SK-N-SH treated with all-trans-retinoic acid at 6 μM for 48 hours (cell line): ENCODE measurements around the gene KRTCAP2.

Source experiments
- ATAC-seq: fragments of 200-7000 bp; cut with Tn5 transposase; 3 replicates; pipeline ENCODE4 v1.9.1; 2020; ENCODE audit warnings: mild to moderate bottlenecking, moderate library complexity
- ARNTL ChIP-seq: fragments of 450-650 bp; formaldehyde crosslinking; IDR thresholded peaks from 2 replicates; pipeline ENCODE4 v1.5.0; 2020; ENCODE audit warnings: low read depth, mild to moderate bottlenecking, moderate library complexity, borderline replicate concordance
- BACH2 ChIP-seq: fragments of 250-450 bp; sonication (Bioruptor Pico); IDR thresholded peaks from 2 replicates; pipeline ENCODE4 v1.9.0; 2021; ENCODE audit warnings: mild to moderate bottlenecking, borderline replicate concordance
- CREB5 ChIP-seq: fragments of 250-450 bp; sonication (Bioruptor Pico); IDR thresholded peaks from 2 replicates; pipeline ENCODE4 v1.5.1; 2020; ENCODE audit warnings: low read depth, mild to moderate bottlenecking, moderate library complexity
- CSDC2 ChIP-seq: fragments of 250-450 bp; sonication (Bioruptor Pico); IDR thresholded peaks from 2 replicates; pipeline ENCODE4 v1.5.0; 2020; ENCODE audit warnings: mild to moderate bottlenecking, moderate library complexity
- ESRRG ChIP-seq: fragments of 250-450 bp; sonication (Bioruptor Pico); IDR thresholded peaks from 2 replicates; pipeline ENCODE4 v1.6.1; 2021; ENCODE audit warnings: mild to moderate bottlenecking
- GLIS3 ChIP-seq: fragments of 250-450 bp; sonication (Bioruptor Pico); IDR thresholded peaks from 2 replicates; pipeline ENCODE4 v1.5.0; 2020; ENCODE audit warnings: mild to moderate bottlenecking, moderate library complexity
- ISL1 ChIP-seq: fragments of 250-450 bp; sonication (Bioruptor Pico); IDR thresholded peaks from 2 replicates; pipeline ENCODE4 v2.1.2; 2022; ENCODE audit warnings: mild to moderate bottlenecking, moderate library complexity
- OSR1 ChIP-seq: fragments of 250-450 bp; sonication (Bioruptor Pico); IDR thresholded peaks from 2 replicates; pipeline ENCODE4 v1.8.0; 2022; ENCODE audit warnings: moderate library complexity, mild to moderate bottlenecking, inconsistent platforms
- PATZ1 ChIP-seq: fragments of 250-450 bp; sonication (Bioruptor Pico); IDR thresholded peaks from 2 replicates; pipeline ENCODE4 v1.8.0; 2020; ENCODE audit warnings: mild to moderate bottlenecking, moderate library complexity, borderline replicate concordance
- PPARA ChIP-seq: fragments of 250-450 bp; sonication (Bioruptor Pico); IDR thresholded peaks from 2 replicates; pipeline ENCODE4 v1.5.0; 2020; ENCODE audit warnings: mild to moderate bottlenecking, borderline replicate concordance
- RARB ChIP-seq: fragments of 250-450 bp; sonication (Bioruptor Pico); IDR thresholded peaks from 2 replicates; pipeline ENCODE4 v1.8.0; 2021; ENCODE audit warnings: mild to moderate bottlenecking, moderate library complexity
- SNAI2 ChIP-seq: fragments of 250-450 bp; sonication (Bioruptor Pico); IDR thresholded peaks from 2 replicates; pipeline ENCODE4 v1.5.0; 2020; ENCODE audit warnings: mild to moderate bottlenecking, moderate library complexity
- TCF4 ChIP-seq: fragments of 250-450 bp; sonication (Bioruptor Pico); IDR thresholded peaks from 2 replicates; pipeline ENCODE4 v1.8.0; 2021; ENCODE audit warnings: mild to moderate bottlenecking, moderate library complexity, borderline replicate concordance
- TOX ChIP-seq: fragments of 250-450 bp; sonication (Bioruptor Pico); IDR thresholded peaks from 2 replicates; pipeline ENCODE4 v1.8.0; 2021; ENCODE audit warnings: mild to moderate bottlenecking, moderate library complexity, borderline replicate concordance
- TSHZ2 ChIP-seq: fragments of 250-450 bp; sonication (Bioruptor Pico); IDR thresholded peaks from 2 replicates; pipeline ENCODE4 v1.5.0; 2020; ENCODE audit warnings: mild to moderate bottlenecking, moderate library complexity
- ZC3H10 ChIP-seq: fragments of 250-450 bp; sonication (Bioruptor Pico); IDR thresholded peaks from 2 replicates; pipeline ENCODE4 v1.5.1; 2021; ENCODE audit warnings: mild to moderate bottlenecking, moderate library complexity
- ZFP3 ChIP-seq: fragments of 250-450 bp; sonication (Bioruptor Pico); IDR thresholded peaks from 2 replicates; pipeline ENCODE4 v1.5.0; 2020; ENCODE audit warnings: mild to moderate bottlenecking, moderate library complexity
- ZFP30 ChIP-seq: fragments of 450-650 bp; formaldehyde crosslinking; IDR thresholded peaks from 2 replicates; pipeline ENCODE4 v1.5.0; 2022; ENCODE audit warnings: mild to moderate bottlenecking, moderate library complexity
- ZNF565 ChIP-seq: fragments of 450-650 bp; formaldehyde crosslinking; conservative IDR thresholded peaks from 2 replicates; pipeline ENCODE4 v1.5.0; 2020; ENCODE audit warnings: low read depth, mild to moderate bottlenecking, moderate library complexity
- ZNF70 ChIP-seq: fragments of 450-650 bp; formaldehyde crosslinking; IDR thresholded peaks from 2 replicates; pipeline ENCODE4 v1.5.0; 2020; ENCODE audit warnings: mild to moderate bottlenecking, moderate library complexity
- ZNF8 ChIP-seq: fragments of 450-650 bp; formaldehyde crosslinking; IDR thresholded peaks from 2 replicates; pipeline ENCODE4 v1.5.0; 2020; ENCODE audit warnings: mild to moderate bottlenecking, moderate library complexity
- TF ChIP-seq, protein P1 (sequence below): fragments of 250-450 bp; sonication (Bioruptor Pico); IDR thresholded peaks from 2 replicates; pipeline ENCODE4 v1.5.1; 2021; ENCODE audit warnings: mild to moderate bottlenecking, moderate library complexity

Gene KRTCAP2

DNA sequence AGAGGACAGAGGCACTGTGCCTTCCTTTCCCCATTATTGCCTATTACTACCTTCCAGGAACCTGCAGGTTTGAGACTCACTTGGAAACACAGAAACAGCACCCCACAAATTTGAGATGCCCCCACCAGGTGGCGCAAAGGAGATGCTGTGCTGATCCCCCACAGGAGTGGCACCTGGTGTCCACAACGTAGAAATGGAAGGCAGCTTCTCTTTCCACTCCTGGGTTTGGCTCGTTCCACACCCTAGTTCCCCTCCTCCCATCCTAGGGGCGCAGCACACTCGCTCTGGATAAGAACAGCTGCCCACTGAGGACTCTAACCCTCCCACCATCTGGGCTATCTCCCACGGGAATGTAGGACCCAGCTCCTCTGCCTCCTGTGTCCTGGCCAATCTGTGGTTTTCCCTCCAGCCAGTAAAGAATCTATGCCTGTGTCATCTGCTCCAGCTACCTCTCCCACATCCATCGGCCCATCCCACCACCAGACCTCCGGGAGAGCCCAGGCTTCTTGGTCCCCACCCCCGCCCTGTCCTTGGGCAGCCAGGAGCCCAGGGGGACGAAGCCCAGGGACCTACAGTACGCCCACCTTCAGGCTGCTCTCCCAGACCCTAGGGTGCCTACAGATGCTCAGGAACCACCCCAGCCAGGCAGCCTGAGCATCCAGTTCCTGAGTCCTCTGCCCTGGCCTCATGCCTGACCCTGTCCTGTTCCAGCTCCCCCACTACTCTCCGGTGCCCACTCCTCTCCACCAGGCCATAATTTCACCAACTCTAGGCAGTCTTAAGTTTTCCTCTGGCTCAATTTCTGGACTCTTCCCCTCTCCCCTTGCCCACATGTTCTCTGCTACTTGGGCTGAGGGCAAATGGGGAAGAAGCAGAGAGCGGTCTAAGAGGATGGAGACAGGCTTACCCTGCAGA is 34.0 kb upstream of the KRTCAP2 start:
- no peak for TF ChIP-seq ZNF70 (CRISPR knock-in tag)
- TF ChIP-seq ZNF565, result no peak
- TF ChIP-seq SNAI2 (CRISPR knock-in tag), result no peak
- TF ChIP-seq RARB (CRISPR knock-in tag), result no peak
- TF ChIP-seq GLIS3 (CRISPR knock-in tag), result no peak
- TF ChIP-seq ARNTL, result no peak
- no peak for TF ChIP-seq ZC3H10
- no peak for TF ChIP-seq ESRRG
- ATAC-seq, result peak; percentile 63

- TF ChIP-seq PPARA (CRISPR knock-in tag) (no peak), ARNTL (no peak), ZNF70 (CRISPR knock-in tag) (no peak), TCF4 (CRISPR knock-in tag) (no peak), ZNF8 (no peak), TOX (CRISPR knock-in tag) (no peak), ZFP3 (no peak), CSDC2 (CRISPR knock-in tag) (no peak), SNAI2 (CRISPR knock-in tag) (no peak), TSHZ2 (CRISPR knock-in tag) (no peak), ISL1 (CRISPR knock-in tag) (no peak), ZNF565 (no peak), ZFP30 (CRISPR knock-in tag) (no peak), OSR1 (CRISPR knock-in tag) (no peak), CREB5 (CRISPR knock-in tag) (no peak), ZC3H10 (no peak), GLIS3 (CRISPR knock-in tag) (no peak), BACH2 (CRISPR knock-in tag) (no peak), RARB (CRISPR knock-in tag) (no peak)
- TF ChIP-seq, protein P1, sequence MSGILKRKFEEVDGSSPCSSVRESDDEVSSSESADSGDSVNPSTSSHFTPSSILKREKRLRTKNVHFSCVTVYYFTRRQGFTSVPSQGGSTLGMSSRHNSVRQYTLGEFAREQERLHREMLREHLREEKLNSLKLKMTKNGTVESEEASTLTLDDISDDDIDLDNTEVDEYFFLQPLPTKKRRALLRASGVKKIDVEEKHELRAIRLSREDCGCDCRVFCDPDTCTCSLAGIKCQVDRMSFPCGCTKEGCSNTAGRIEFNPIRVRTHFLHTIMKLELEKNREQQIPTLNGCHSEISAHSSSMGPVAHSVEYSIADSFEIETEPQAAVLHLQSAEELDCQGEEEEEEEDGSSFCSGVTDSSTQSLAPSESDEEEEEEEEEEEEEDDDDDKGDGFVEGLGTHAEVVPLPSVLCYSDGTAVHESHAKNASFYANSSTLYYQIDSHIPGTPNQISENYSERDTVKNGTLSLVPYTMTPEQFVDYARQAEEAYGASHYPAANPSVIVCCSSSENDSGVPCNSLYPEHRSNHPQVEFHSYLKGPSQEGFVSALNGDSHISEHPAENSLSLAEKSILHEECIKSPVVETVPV, result no peak
- no peak for ATAC-seq
These were observed 33.0 kb upstream of the KRTCAP2 start for GRCh38 chr1:155205969-155206593.

DNA sequence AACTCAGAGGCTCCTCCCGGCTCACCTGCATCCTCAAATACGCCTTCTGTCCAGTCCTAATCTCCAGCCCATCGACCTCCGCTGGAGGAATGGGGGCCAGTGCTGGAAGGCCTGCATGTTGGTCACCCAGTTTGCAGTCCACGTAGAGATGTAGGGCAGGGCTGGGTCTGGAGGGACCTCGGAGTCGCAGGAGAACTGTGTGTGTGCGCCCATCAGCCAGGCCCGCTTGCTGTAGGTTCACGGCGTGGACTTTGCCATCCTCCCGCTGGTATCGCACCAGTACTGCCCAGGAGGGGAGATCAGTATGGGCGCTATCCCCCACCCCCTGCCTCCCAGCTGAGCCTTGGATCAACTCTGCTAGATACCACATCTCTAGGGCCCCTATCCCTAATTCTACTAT is 31.9 kb upstream of the KRTCAP2 start:
- no peak for ATAC-seq
- no peak for TF ChIP-seq TOX (CRISPR knock-in tag)

GRCh38 chr1:155202731-155203515 is 29.8 kb upstream of the KRTCAP2 start:
- no peak for ATAC-seq
- TF ChIP-seq ESRRG, result no peak
- no peak for TF ChIP-seq BACH2 (CRISPR knock-in tag)
- no peak for TF ChIP-seq PATZ1 (CRISPR knock-in tag)
- no peak for TF ChIP-seq RARB (CRISPR knock-in tag)
- TF ChIP-seq ISL1 (CRISPR knock-in tag), result no peak
- no peak for TF ChIP-seq ZNF565
- no peak for TF ChIP-seq ARNTL
- TF ChIP-seq CREB5 (CRISPR knock-in tag), result no peak
- TF ChIP-seq GLIS3 (CRISPR knock-in tag), result no peak
- TF ChIP-seq CSDC2 (CRISPR knock-in tag), result no peak
- TF ChIP-seq, protein P1, result no peak
